ENCODE results near the gene ANKRD10.

The ANKRD10 gene

GRCh38 chr13:110923777-110924638 is 9.1 kb upstream of the ANKRD10 start:
- Histone ChIP-seq H3K4me3 (ENCODE audit: low read depth, low read length) (no peak overlapping the region), H3K27ac (ENCODE audit: extremely low read depth, low read depth, low read length) (no peak overlapping the region), H3K9me3 (ENCODE audit: control insufficient read depth, insufficient read depth, low read depth, low read length) (no peaks in the 10 kb centered on the region), H3K36me3 (ENCODE audit: control insufficient read depth in 2 of 2, insufficient read depth in 1 of 2, low read length in 2 of 2) (no peaks in the 10 kb centered on the region), H3K4me1 (ENCODE audit: control insufficient read depth, insufficient read depth, low read length) (no peaks in the 10 kb centered on the region)
- TF ChIP-seq TRIM28 (IDR thresholded peaks at IDR 0.05; ENCODE audit: borderline replicate concordance, low read length) (no peak), ZNF398 (tag by site-specific recombination; IDR thresholded peaks at IDR 0.05) (no peak), SCRT2 (tag by site-specific recombination; IDR thresholded peaks at IDR 0.05) (peak; percentile 77), ZNF658 (tag by site-specific recombination; IDR thresholded peaks at IDR 0.05) (no peak), ZNF341 (tag by site-specific recombination; IDR thresholded peaks at IDR 0.05; ENCODE audit: low read depth) (no peak), SCRT1 (tag by site-specific recombination; IDR thresholded peaks at IDR 0.05; ENCODE audit: borderline replicate concordance) (peak; percentile 65)
- ChIA-PET POLR2A (interaction anchor here (1.4 kb wide), 1 partner anchor 9 kb away, joined by 10 read pairs; the partner anchor contains the start of gene ANKRD10), CTCF (interaction anchor here (0.6 to 2.0 kb wide), 3 partner anchors 37 to 468 kb away, joined by 3 to 8 read pairs (median 4); no protein-coding TSS in a partner anchor)

DNA sequence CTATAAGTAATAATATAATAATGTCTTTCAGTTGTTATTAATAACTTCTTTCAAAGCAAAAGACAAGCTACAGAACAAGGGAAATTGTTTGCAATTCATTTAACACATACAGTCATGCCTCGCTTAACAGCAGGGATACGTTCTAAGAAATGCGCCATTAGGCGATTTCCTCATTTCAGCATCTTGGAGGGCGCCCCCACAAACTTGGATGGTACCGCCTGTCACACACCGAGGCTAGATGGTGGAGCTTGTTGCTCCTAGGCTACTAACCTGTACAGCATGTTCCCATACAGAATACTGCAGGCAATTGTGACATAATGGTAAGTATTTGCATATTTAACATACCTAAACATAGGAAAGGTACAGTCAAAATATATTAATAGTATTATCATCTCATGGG is 8.2 kb upstream of the ANKRD10 start:
- H3K27ac ChIP-seq (ENCODE audit: extremely low read depth, low read depth, low read length) = no peak overlapping the region
- H3K4me1 ChIP-seq (ENCODE audit: control insufficient read depth, insufficient read depth, low read length) = no peaks in the 10 kb centered on the region
- H3K4me3 ChIP-seq (ENCODE audit: low read depth, low read length) = no peak overlapping the region
- ChIA-PET CTCF (interaction anchor here (0.6 to 2.0 kb wide), 2 partner anchors 364 to 467 kb away, joined by 4 to 8 read pairs; no protein-coding TSS in a partner anchor), POLR2A (no interaction called here)
- no peaks in the 10 kb centered on the region for H3K9me3 ChIP-seq (ENCODE audit: control insufficient read depth, insufficient read depth, low read depth, low read length)
- no peaks in the 10 kb centered on the region for H3K36me3 ChIP-seq (ENCODE audit: control insufficient read depth in 2 of 2, insufficient read depth in 1 of 2, low read length in 2 of 2)
- TF ChIP-seq ZNF513 (tag by site-specific recombination; IDR thresholded peaks at IDR 0.05) (no peak), ZNF544 (tag by site-specific recombination; IDR thresholded peaks at IDR 0.05) (no peak), KLF16 (tag by site-specific recombination; IDR thresholded peaks at IDR 0.05) (no peak), ZNF114 (tag by site-specific recombination; IDR thresholded peaks at IDR 0.05) (no peak), ZNF555 (tag by site-specific recombination; conservative IDR thresholded peaks at IDR 0.05) (no peak), ZNF449 (tag by site-specific recombination; IDR thresholded peaks at IDR 0.05) (no peak), ZNF398 (tag by site-specific recombination; IDR thresholded peaks at IDR 0.05) (no peak), ZNF521 (tag by site-specific recombination; IDR thresholded peaks at IDR 0.05) (no peak), ZSCAN5A (tag by site-specific recombination; IDR thresholded peaks at IDR 0.05) (no peak), SETDB1 (IDR thresholded peaks at IDR 0.05; ENCODE audit: insufficient read length, low read length) (no peak), ZNF549 (tag by site-specific recombination; IDR thresholded peaks at IDR 0.05) (no peak), ZNF837 (tag by site-specific recombination; IDR thresholded peaks at IDR 0.05) (no peak), FEZF1 (tag by site-specific recombination; IDR thresholded peaks at IDR 0.05) (no peak)
- TF ChIP-seq, protein P1, sequence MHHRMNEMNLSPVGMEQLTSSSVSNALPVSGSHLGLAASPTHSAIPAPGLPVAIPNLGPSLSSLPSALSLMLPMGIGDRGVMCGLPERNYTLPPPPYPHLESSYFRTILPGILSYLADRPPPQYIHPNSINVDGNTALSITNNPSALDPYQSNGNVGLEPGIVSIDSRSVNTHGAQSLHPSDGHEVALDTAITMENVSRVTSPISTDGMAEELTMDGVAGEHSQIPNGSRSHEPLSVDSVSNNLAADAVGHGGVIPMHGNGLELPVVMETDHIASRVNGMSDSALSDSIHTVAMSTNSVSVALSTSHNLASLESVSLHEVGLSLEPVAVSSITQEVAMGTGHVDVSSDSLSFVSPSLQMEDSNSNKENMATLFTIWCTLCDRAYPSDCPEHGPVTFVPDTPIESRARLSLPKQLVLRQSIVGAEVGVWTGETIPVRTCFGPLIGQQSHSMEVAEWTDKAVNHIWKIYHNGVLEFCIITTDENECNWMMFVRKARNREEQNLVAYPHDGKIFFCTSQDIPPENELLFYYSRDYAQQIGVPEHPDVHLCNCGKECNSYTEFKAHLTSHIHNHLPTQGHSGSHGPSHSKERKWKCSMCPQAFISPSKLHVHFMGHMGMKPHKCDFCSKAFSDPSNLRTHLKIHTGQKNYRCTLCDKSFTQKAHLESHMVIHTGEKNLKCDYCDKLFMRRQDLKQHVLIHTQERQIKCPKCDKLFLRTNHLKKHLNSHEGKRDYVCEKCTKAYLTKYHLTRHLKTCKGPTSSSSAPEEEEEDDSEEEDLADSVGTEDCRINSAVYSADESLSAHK (tag by site-specific recombination; IDR thresholded peaks at IDR 0.05) = no peak

Measured in HEK293 (cell line).